A549 (cell line): Measurements from ENCODE around the gene PRKN.

Experiments used
- HDAC2 ChIP-seq: fragments of 200-600 bp; sonication (generic); IDR thresholded peaks from 2 replicates; pipeline ENCODE4 v1.6.1; 2016
- NR3C1 ChIP-seq: fragments of >200 bp; sonication (Bioruptor Twin); formaldehyde crosslinking; IDR thresholded peaks from 3 replicates; pipeline ENCODE4 v1.6.1; 2017
- TF ChIP-seq, protein P1 (sequence below): fragments of 150-350 bp; IDR thresholded peaks from 2 replicates; pipeline ENCODE4 v1.6.1; 2014; ENCODE audit warnings: low read depth, mild to moderate bottlenecking, low read length
- TF ChIP-seq, protein P2 (sequence below): fragments of >200 bp; sonication (Bioruptor Twin); formaldehyde crosslinking; IDR thresholded peaks from 3 replicates; pipeline ENCODE4 v1.6.1; 2016
- TF ChIP-seq, protein P3 (sequence below): fragments of >200 bp; sonication (Bioruptor Twin); formaldehyde crosslinking; IDR thresholded peaks from 3 replicates; pipeline ENCODE4 v1.5.1; 2016

DNA sequence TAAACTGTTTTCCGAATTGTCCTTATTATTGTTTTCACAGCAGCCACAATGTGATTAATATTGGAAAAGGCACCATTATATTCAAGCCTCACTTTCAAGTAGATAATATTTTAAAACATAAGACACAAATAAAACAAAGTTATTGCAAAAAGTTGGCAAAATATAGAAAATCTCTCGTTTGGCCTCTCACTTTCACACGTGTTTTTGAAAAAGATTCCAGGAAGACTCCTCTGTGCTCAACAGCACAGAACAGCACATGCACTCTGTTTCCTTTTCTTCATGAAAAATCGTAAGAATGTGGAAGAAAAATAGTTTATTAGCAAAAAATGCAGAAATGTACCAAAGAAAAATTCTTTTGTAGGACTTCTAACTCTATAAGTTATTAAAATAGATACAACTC, 46.7 kb downstream of the PRKN start:
- TF ChIP-seq HDAC2 = no peak
- TF ChIP-seq, protein P1, sequence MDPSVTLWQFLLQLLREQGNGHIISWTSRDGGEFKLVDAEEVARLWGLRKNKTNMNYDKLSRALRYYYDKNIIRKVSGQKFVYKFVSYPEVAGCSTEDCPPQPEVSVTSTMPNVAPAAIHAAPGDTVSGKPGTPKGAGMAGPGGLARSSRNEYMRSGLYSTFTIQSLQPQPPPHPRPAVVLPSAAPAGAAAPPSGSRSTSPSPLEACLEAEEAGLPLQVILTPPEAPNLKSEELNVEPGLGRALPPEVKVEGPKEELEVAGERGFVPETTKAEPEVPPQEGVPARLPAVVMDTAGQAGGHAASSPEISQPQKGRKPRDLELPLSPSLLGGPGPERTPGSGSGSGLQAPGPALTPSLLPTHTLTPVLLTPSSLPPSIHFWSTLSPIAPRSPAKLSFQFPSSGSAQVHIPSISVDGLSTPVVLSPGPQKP = no peak
- TF ChIP-seq, protein P2, sequence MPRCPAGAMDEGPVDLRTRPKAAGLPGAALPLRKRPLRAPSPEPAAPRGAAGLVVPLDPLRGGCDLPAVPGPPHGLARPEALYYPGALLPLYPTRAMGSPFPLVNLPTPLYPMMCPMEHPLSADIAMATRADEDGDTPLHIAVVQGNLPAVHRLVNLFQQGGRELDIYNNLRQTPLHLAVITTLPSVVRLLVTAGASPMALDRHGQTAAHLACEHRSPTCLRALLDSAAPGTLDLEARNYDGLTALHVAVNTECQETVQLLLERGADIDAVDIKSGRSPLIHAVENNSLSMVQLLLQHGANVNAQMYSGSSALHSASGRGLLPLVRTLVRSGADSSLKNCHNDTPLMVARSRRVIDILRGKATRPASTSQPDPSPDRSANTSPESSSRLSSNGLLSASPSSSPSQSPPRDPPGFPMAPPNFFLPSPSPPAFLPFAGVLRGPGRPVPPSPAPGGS = no peak
- TF ChIP-seq, protein P3, sequence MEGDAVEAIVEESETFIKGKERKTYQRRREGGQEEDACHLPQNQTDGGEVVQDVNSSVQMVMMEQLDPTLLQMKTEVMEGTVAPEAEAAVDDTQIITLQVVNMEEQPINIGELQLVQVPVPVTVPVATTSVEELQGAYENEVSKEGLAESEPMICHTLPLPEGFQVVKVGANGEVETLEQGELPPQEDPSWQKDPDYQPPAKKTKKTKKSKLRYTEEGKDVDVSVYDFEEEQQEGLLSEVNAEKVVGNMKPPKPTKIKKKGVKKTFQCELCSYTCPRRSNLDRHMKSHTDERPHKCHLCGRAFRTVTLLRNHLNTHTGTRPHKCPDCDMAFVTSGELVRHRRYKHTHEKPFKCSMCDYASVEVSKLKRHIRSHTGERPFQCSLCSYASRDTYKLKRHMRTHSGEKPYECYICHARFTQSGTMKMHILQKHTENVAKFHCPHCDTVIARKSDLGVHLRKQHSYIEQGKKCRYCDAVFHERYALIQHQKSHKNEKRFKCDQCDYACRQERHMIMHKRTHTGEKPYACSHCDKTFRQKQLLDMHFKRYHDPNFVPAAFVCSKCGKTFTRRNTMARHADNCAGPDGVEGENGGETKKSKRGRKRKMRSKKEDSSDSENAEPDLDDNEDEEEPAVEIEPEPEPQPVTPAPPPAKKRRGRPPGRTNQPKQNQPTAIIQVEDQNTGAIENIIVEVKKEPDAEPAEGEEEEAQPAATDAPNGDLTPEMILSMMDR = no peak
- no peak for TF ChIP-seq NR3C1
